ENCODE results near the gene FOXQ1. TPM values are rescaled to one million over a fixed set of nuclear protein-coding genes. Genes with fewer than 3 reads are reported as not detected.

Gene FOXQ1
- total RNA-seq, 1 donor from 2014 or later = 0.21 TPM

GRCh38 chr6:1295420-1295819 is 16.5 kb upstream of the FOXQ1 start:
- Histone ChIP-seq H3K9me3 (no peaks in the 10 kb centered on the region), H3K4me1 (no peaks in the 10 kb centered on the region), H3K27ac (no peak overlapping the region), H3K4me3 (no peak overlapping the region), H3K27me3 (no peaks in the 10 kb centered on the region), H3K36me3 (no peaks in the 10 kb centered on the region)
- TF ChIP-seq CTCF (IDR thresholded peaks at IDR 0.05) = no peak
- DNase-seq (ENCODE audit: low spot score in 2 of 2) = no peak
- intact Hi-C loops (cut with DNase I) = no loop called here

DNA sequence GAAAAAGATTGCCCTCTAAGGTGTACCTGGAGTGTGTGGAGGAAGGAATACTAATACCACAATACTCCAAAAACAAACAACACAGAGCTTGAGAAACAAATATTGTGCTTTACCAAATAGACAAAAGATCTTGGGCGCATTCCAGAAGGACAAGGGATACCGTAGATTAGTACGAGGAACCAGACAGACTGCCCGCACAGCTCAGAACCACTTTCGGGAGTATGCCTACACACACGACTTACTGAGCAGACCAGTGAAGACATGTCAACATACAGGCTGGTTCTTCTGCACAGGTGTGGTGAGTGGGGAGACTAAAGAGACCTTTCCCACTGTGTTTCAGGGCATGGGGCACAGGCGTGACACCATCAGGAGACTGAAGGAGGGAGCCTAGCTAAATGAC is 15.8 kb upstream of the FOXQ1 start:
- no peak overlapping the region for H3K4me3 ChIP-seq
- H3K36me3 ChIP-seq = no peaks in the 10 kb centered on the region
- H3K27ac ChIP-seq = no peak overlapping the region
- no peaks in the 10 kb centered on the region for H3K4me1 ChIP-seq
- H3K9me3 ChIP-seq = no peaks in the 10 kb centered on the region
- no peaks in the 10 kb centered on the region for H3K27me3 ChIP-seq
- TF ChIP-seq CTCF (IDR thresholded peaks at IDR 0.05) = no peak
- no peak for DNase-seq (ENCODE audit: low spot score in 2 of 2)
- intact Hi-C loops (cut with DNase I) = no loop called here

DNA sequence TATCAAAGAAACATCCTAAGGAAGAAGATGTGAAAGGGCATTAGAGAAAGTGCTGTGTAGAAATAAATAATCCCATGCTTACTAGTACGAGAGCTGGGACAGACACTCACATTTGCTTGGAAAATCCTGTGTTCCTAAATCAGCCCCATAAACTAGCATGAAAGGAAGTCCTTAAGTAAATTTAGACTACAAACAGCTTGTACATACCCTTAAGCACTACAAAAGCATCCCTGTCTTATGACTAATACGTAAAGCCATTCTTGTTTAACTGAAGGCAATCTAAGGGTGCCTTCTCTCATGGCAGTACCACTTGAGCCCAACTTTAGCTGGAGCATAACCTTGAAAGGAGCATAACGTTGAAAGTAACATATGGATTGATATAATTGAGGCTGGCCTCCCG is 15.4 kb upstream of the FOXQ1 start:
- Histone ChIP-seq H3K4me1 (no peaks in the 10 kb centered on the region), H3K36me3 (no peaks in the 10 kb centered on the region), H3K9me3 (no peaks in the 10 kb centered on the region), H3K4me3 (no peak overlapping the region), H3K27me3 (no peaks in the 10 kb centered on the region), H3K27ac (no peak overlapping the region)
- intact Hi-C loops (cut with DNase I) = no loop called here
- DNase-seq (ENCODE audit: low spot score in 2 of 2) = no peak
- no peak for TF ChIP-seq CTCF (IDR thresholded peaks at IDR 0.05)

DNA sequence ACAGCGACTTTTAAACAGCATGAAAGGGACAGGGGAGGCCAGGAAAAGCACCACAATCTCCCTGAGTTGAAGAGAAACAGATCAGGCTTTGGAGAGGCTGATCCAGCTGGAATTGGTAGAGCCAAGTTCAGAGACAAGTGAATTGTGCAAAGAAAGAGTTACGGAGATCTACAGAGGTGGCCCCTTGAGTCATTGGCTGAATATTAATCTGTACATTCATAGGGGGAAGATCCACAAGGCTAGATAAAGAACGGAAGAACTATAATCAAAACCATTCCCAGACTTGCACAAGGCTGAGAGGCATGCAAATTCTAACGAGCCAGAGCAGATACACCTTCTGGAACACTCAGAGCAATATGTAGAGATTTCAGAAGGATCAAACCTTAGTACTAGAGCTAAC is 14.2 kb upstream of the FOXQ1 start:
- DNase-seq (ENCODE audit: low spot score in 2 of 2) = no peak

DNA sequence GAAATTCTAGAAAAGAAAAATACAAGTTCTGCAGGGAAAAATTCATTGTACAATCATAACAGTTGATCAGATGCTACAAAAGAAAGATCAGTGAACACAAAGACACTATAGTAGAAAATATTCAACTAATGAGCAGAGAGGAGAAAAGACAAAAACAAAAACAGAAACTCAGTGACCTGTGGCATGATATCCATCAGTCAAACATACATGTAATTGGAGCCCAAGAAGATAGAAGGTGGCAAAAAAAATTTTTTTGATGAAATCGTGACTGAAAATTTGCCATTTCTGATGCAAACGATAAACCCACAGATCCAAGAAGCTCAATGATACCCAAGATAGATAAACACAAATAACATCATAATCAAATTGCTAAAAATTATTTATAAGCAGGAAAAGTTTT is 13.1 kb upstream of the FOXQ1 start:
- TF ChIP-seq CTCF (IDR thresholded peaks at IDR 0.05) = no peak
- intact Hi-C loops (cut with DNase I) = no loop called here
- H3K36me3 ChIP-seq = no peaks in the 10 kb centered on the region
- H3K9me3 ChIP-seq = no peaks in the 10 kb centered on the region
- no peak overlapping the region for H3K4me3 ChIP-seq
- H3K27ac ChIP-seq = no peak overlapping the region
- no peaks in the 10 kb centered on the region for H3K4me1 ChIP-seq
- H3K27me3 ChIP-seq = no peaks in the 10 kb centered on the region
- DNase-seq (ENCODE audit: low spot score in 2 of 2) = no peak

More for the DNA sequence above, 14.2 kb upstream of the FOXQ1 start:
- H3K27me3 ChIP-seq = no peaks in the 10 kb centered on the region
- H3K4me1 ChIP-seq = no peaks in the 10 kb centered on the region
- no peaks in the 10 kb centered on the region for H3K9me3 ChIP-seq
- TF ChIP-seq CTCF (IDR thresholded peaks at IDR 0.05) = no peak
- intact Hi-C loops (cut with DNase I) = no loop called here
- no peaks in the 10 kb centered on the region for H3K36me3 ChIP-seq
- H3K27ac ChIP-seq = no peak overlapping the region
- no peak overlapping the region for H3K4me3 ChIP-seq

DNA sequence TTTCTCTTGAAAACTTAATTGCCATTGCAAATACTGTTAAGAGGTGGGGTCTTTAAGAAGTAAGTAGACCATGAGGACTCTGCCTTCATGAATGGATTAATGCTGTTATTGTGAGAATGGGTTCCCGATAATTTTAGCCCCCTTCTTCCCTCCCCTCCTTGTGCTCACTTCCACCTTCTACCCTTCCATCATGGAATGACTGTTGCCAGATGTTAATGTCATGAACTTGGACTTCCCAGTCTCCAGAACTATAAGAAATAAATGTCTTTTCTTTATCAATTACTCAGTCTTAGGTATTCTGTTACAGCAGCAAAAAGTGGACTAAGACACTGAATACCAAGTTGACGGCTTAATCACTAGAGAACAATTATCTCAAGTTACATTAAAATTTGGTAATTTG is 5.8 kb upstream of the FOXQ1 start:
- H3K4me1 ChIP-seq = peaks cover 0 to under 1% of the 10 kb centered on the region in 2 donors
- no peak overlapping the region for H3K27ac ChIP-seq
- H3K36me3 ChIP-seq = no peaks in the 10 kb centered on the region
- H3K9me3 ChIP-seq = peaks cover 0 to 3% of the 10 kb centered on the region in 2 donors
- TF ChIP-seq CTCF (IDR thresholded peaks at IDR 0.05) = no peak
- H3K4me3 ChIP-seq = no peak overlapping the region
- no peak for DNase-seq (ENCODE audit: low spot score in 2 of 2)
- no peaks in the 10 kb centered on the region for H3K27me3 ChIP-seq
- intact Hi-C loops (cut with DNase I) = no loop called here
